GM21723 (cell line): ENCODE data around the gene AP2B1.

ENCODE experiments used
- ATAC-seq: cut with Tn5 transposase; IDR thresholded peaks from one replicate; pipeline ENCODE4 v1.9.1; 2021; ENCODE audit warnings: mild to moderate bottlenecking, moderate library complexity; ENCODE audit not compliant: unreplicated experiment

AP2B1 gene

DNA sequence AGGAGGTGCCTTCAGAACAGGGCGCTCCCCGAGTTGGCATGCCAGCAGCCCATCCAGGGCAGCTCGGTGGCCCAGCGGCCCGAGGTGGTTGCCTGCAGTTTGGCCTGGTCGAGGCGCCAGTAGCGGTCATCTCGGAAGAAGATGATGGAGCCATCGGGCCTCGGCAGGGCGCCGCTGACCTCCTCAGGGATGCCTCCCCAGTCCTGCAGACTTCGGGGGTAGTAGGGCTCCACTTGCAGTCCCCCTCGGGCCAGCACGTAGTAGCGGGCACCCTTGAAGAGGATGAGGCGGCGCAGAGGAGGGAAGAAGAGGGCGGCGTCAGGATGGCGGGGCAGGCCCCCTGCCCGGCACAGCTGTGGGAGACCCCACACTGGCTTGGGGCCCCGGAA, 179.4 kb downstream of the AP2B1 start:
- no peak for ATAC-seq

DNA sequence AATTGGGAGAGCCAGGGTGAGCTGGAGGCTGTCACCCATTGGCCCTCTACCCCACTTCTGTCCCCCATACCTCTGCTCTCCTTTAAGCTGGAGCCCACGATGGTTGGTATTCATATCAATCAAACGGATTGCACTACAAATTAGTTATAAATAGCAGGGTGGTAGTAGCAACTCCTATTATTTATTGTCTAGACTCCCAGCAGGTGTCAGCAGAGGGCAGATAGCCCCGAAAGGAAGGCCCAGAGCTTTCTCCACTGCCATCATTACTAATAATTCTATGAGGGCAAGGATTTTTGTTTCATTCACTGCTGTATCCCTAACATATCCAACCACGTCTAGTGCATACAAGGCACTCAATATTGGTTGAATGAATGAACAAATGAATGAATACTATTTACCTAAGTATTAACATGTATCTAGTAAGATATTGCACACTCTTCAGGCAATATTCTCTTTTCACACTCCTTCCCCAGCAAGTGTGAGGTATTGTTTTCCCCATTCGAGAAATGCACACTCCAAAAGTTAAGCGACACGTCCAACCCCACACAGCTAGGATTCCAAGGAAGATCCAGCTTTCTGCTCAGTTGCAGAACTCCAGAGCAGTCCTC, 179.9 kb downstream of the AP2B1 start:
- ATAC-seq: no peak

DNA sequence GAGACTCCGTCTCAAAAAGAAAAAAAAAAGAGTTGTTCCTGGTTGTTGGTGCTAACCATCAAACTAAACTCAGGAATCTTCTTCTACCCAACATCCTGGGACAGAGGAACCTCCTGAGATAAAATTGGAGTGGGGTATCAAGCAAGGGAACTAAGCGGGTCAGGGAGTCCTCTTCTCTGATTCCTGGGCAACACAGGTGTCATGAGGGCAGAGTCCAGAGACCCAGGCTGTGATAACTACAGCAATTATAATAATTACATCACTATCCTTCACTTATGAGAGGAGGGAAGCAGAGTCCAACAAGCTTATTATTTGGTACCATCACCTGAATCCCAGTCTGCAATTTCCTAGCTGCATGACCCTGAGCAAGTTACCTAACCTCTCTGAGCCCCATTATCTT, 181.7 kb downstream of the AP2B1 start:
- no peak for ATAC-seq

DNA sequence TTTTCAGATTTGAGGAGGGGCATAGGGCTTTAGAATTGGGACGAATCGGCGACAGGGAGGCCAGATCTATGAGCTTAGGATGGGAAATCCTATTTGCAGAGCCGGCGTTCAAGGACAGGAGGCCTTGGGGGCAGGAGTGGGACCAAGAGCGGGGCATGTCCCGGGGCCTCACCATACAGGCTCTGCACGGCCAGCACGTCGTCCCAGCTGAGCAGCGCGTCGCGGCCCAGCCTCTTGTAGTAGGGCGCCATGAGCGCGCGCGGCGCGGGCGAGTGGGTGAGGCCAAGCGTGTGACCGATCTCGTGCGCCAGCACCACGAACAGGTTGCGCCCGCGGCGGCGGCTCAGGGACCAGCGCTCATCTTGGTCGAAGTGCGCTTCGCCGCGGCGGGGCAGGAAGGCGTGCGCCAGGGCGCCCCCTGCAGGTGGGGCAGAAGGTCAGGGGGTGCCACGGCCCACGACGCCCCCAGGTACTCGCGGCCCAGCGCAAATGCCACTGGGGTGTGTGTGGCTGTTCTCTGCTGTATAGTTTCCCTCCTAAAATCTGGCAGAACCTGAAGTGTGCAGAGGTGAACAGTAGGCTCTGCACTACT, 182.9 kb downstream of the AP2B1 start:
- ATAC-seq: no peak

DNA sequence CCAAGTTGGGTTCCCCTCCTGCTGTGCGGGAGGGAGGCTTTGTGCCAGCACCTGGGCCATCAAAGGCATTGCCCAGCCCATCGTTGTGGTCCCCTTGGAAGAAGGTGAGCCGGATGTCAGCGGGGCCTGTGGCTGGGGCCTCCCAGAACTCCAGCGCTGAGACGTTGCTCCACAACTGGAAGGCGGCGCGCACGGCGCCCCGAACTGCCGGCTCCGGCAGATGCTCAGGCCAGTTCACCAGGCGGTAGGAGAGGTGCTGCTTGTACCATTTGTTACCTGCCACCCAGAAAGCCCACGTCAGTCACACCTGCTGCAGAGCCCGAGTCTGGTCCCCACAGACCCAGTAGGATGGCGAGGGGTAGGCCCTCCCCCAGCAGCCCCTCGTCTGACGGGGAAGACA, 186.0 kb downstream of the AP2B1 start:
- no peak for ATAC-seq

DNA sequence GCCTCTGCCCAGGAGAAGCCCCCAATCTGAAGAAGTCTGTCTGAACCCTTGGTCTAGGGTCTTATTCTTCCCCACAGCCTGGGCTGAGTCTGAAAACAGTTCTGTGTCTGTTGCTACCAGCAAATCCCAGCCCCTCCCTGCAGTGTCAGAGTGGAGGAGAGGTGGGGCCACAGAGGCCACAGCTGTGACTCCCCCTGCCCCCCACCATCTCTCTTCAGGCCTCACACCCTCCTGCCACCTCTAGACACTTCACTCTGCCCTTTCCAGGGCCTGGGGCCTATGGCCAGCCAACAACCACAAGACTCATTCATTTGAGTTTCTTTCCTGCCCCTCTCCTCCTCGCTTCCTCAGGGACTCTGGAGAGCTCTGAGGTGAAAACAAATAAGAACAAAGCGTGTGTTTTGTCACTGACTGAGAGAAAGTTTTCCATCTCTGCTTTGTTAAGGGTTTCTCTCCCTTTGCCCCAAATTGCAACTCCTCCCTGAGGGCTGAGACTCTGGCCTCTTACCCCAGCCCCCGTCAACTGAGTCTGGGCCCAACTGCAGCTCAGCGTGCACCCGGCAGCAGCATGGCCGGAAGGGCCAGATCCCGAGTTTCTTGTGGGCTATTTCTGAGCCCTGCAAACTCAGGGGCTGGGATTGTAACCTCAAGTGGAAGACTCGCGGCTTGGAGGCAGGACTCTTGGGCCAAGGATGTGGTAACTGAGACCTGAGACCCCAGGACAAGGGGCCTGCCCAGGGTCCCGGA, 186.7 kb downstream of the AP2B1 start:
- ATAC-seq: no peak

DNA sequence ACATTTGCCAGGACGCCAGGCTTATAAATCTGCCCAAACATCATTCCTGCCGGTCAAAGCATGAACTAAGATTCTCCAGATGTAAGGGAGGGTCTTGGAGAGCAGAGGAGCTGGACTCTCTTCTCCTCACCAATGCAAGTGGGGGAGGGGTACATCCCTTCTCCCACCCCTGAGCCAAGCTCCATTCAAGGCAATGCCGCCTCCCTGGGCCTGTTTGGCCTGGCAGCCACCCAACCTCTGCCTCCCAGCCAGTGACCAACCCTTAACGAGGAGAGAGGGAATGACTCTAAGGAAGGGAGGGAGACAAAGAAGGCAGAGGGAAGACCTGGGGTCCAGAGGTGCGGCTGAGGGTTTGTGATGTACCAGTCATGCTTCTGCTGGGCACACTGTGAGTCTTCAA, 187.4 kb downstream of the AP2B1 start:
- no peak for ATAC-seq

DNA sequence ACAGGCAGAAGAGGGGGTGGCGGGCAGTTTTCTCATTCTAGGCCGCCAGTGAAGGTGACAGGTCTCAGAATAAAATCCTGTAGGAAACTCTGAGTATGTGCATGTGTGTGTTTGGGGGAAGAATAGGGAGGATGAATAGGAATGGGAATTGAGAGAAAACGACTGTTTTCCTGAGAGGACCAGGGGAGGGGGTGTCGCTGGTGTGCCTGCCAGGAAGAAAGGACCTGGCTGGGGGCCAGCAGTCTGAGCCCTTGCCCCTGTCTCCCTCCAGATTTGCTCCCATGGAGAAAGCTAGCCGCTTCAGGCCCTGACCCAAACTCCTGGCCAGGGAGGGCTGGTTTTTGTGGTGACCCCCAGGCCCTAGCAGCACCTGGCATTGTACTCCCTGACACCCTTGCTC, 187.9 kb downstream of the AP2B1 start:
- no peak for ATAC-seq

DNA sequence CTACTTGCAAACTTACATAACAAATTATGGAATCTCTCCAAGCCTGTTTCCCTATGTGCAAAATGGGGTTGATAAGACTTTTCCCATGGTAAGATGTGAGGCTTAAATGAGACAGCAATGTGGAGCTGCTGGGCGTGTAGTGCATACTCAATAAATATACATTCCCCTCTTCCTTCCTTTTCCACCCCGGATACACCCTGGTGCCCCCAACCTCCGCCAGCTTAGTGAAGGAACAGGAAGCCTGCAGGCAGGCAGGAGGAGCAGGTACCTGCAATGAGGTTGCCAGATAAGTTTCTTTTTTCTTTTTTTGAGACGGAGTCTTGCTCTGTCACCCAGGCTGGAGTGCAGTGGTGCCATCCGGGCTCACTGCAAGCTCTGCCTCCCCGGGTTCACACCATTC, 188.5 kb downstream of the AP2B1 start:
- no peak for ATAC-seq
